ENCODE data around the gene NDUFA8. TPM values are rescaled to one million over a fixed set of nuclear protein-coding genes. Genes with fewer than 3 reads are reported as not detected.

Gene NDUFA8
- total RNA-seq, 1 donor from 2014 or later: 37.7 TPM

DNA sequence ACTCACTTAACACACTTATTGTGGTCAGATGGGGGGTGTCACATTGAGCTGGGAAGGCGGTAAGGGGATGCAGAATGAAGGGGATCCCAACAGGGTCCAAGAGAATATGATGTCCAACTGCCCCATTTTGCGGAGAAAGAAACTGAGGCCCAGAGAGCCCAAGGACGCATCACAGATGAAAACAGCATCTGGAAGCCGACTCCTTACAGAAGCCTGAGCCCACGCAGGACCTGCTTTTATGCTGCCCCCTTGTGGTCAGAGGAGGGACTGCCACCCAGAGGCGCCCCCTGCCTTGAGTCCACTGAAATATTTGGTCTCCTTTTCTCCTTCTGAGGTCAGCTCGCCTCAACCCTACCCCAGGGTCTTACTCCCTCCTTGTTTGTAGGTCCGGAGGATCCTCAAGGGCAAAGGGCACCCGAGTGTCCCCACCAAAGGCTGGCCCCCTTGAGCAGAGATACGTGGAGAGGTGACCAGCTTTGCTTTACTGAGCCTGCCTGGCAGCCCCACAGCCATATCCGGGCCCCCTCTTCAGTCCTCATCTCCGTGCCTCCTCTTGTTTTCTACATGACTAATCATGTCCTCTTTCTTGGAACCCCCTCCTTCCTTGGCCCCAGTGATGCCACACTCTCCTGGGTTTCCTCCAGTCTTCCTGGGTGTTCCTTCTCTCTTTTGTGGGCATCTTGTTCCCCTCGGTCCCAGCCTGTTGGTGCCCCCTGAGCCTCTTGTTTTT, 36.5 kb downstream of the NDUFA8 start:
- no peaks in the 10 kb centered on the region for H3K9me3 Mint-ChIP-seq
- no peaks in the 10 kb centered on the region for H3K36me3 Mint-ChIP-seq
- no peak overlapping the region for H3K4me3 Mint-ChIP-seq
- H3K27ac Mint-ChIP-seq: no peak overlapping the region
- peaks cover 41% of the 10 kb centered on the region for H3K27me3 Mint-ChIP-seq (ENCODE audit: low read depth)
- TF ChIP-seq, protein P1, sequence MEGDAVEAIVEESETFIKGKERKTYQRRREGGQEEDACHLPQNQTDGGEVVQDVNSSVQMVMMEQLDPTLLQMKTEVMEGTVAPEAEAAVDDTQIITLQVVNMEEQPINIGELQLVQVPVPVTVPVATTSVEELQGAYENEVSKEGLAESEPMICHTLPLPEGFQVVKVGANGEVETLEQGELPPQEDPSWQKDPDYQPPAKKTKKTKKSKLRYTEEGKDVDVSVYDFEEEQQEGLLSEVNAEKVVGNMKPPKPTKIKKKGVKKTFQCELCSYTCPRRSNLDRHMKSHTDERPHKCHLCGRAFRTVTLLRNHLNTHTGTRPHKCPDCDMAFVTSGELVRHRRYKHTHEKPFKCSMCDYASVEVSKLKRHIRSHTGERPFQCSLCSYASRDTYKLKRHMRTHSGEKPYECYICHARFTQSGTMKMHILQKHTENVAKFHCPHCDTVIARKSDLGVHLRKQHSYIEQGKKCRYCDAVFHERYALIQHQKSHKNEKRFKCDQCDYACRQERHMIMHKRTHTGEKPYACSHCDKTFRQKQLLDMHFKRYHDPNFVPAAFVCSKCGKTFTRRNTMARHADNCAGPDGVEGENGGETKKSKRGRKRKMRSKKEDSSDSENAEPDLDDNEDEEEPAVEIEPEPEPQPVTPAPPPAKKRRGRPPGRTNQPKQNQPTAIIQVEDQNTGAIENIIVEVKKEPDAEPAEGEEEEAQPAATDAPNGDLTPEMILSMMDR (IDR thresholded peaks at IDR 0.05; ENCODE audit: unreplicated experiment): peak; percentile 93
- peaks cover 15% of the 10 kb centered on the region for H3K4me1 Mint-ChIP-seq
- peak in 1 of 2 experiments; percentile 81 for DNase-seq (ENCODE audit: low spot score in 2 of 2, unreplicated experiment in 2 of 2)

DNA sequence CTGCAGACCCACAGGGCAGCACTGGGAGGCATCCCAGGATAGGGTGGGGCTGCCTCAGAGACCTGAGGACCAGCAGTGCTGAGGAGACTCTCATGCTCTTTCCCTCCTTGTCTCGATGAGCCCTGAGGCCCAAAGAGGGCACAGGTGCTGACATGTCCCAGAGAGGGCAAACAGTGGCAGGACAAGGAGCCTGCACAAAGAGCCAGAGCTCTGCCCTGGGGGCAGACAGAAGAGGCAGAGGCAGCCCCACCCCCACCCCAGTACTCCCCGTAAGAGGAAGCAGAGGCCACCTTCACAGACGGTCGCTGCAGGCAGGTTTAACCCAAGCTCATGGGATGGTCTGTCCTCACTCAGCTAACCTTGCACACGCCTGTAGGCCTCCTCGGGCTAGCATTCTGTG, 37.1 kb downstream of the NDUFA8 start:
- Mint-ChIP-seq H3K9me3 (no peaks in the 10 kb centered on the region), H3K27me3 (ENCODE audit: low read depth) (peaks cover 37% of the 10 kb centered on the region), H3K36me3 (no peaks in the 10 kb centered on the region), H3K4me3 (no peak overlapping the region), H3K27ac (no peak overlapping the region), H3K4me1 (peaks cover 15% of the 10 kb centered on the region)
- TF ChIP-seq, protein P1 (IDR thresholded peaks at IDR 0.05; ENCODE audit: unreplicated experiment): no peak
- DNase-seq (ENCODE audit: low spot score in 2 of 2, unreplicated experiment in 2 of 2): no peak

DNA sequence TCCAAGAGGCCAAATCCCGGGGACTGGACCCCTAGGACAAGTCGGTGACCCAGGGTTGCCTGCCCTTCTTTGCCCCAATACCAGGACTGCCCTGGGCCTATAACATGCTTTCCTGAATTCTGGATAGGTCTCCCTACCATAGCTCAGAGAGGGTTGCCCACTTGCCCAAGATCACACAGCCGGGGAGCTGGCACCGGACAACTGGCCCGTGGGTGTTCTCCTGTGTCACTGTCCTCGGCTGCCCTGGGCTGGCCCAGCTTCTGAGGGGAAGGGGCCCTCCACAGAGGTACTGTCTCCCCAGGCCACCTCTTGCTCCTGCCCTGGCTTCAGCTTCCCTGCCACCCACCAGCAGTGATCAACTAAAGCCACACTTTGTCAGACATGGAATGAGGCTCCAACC, 37.6 kb downstream of the NDUFA8 start:
- H3K27ac Mint-ChIP-seq: no peak overlapping the region
- H3K27me3 Mint-ChIP-seq (ENCODE audit: low read depth): peaks cover 32% of the 10 kb centered on the region
- H3K36me3 Mint-ChIP-seq: no peaks in the 10 kb centered on the region
- no peak overlapping the region for H3K4me3 Mint-ChIP-seq
- H3K9me3 Mint-ChIP-seq: no peaks in the 10 kb centered on the region
- peaks cover 15% of the 10 kb centered on the region for H3K4me1 Mint-ChIP-seq
- TF ChIP-seq, protein P1 (IDR thresholded peaks at IDR 0.05; ENCODE audit: unreplicated experiment): no peak
- no peak for DNase-seq (ENCODE audit: low spot score in 2 of 2, unreplicated experiment in 2 of 2)

DNA sequence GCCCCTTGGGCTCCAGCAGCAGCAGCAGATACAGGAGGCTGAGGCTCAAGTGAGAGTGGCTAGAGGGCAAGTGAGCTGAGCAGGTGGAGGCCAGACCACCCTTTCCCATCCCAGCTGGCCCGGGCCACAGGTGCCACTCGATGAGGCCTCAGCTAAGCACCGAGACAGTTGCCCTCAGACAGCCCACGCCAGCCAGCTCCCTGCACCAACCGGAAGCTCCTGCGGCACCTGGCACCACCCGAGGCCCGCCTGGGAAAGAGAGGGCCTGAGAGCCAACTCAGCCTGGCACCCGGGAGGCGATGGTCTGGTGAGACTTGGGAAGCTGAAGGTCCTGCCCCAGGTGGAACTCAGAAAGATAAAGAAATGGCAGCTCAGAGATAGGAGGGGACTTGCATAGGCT, 38.2 kb downstream of the NDUFA8 start:
- TF ChIP-seq, protein P1 (IDR thresholded peaks at IDR 0.05; ENCODE audit: unreplicated experiment): no peak
- DNase-seq (ENCODE audit: low spot score in 2 of 2, unreplicated experiment in 2 of 2): no peak
- H3K9me3 Mint-ChIP-seq: no peaks in the 10 kb centered on the region
- H3K27me3 Mint-ChIP-seq (ENCODE audit: low read depth): peaks cover 29% of the 10 kb centered on the region
- H3K36me3 Mint-ChIP-seq: no peaks in the 10 kb centered on the region
- no peak overlapping the region for H3K27ac Mint-ChIP-seq
- H3K4me3 Mint-ChIP-seq: no peak overlapping the region
- H3K4me1 Mint-ChIP-seq: peaks cover 11% of the 10 kb centered on the region

DNA sequence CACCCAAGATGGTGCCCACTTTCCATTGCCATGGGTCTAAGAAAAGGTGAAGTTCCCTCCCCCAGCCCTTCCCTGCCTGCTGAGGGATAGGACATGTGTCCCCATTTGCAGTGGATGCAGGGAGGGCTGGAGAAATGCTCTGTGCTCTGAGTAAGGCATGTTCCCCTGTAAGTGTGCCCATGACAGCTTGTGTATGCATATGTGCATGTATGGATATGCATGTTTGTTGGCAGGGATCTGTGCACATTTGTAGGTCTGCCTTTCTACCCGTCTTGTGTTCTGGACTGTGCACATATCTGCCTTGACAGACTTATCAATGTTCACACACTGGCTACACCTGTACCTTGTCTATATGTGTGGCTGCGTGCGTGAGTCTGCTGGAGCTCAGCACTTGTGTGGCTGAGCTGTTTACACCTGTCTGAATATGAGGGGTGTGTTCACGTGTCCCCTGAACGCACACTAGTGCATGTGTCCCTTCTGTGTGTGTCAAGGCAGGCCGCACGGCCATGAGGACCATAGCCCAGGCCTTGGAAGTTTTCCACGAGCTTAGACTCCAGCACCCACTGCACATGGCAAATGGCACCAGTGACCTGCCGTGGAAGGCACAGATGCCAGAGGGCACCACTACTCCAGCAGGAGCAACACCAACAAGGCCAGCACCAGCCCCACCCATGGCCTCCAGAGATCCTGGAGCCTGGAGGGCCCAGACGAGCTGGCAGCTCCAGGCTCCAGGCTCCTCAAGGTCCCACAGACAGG, 39.1 kb downstream of the NDUFA8 start:
- Mint-ChIP-seq H3K36me3 (no peaks in the 10 kb centered on the region), H3K27me3 (ENCODE audit: low read depth) (peaks cover 28% of the 10 kb centered on the region), H3K4me1 (peaks cover 3% of the 10 kb centered on the region), H3K4me3 (no peak overlapping the region), H3K27ac (no peak overlapping the region), H3K9me3 (no peaks in the 10 kb centered on the region)
- TF ChIP-seq, protein P1 (IDR thresholded peaks at IDR 0.05; ENCODE audit: unreplicated experiment): no peak
- DNase-seq (ENCODE audit: low spot score in 2 of 2, unreplicated experiment in 2 of 2): no peak
